GM12891 (cell line): Measurements from ENCODE around the gene CFAP53.

ENCODE experiments used
- POLR2A ChIP-seq: IDR thresholded peaks from 2 replicates; pipeline ENCODE4 v1.6.1; 2011; ENCODE audit warnings: low read depth, low read length, control low read depth
- POLR2AphosphoS5 ChIP-seq: IDR thresholded peaks from 2 replicates; pipeline ENCODE4 v1.6.1; 2011; ENCODE audit warnings: low read depth, low read length, control low read depth
- POU2F2 ChIP-seq: IDR thresholded peaks from 2 replicates; pipeline ENCODE4 v1.6.1; 2011; ENCODE audit warnings: low read depth, mild to moderate bottlenecking, control low read depth, low read length, moderate library complexity
- SPI1 ChIP-seq: IDR thresholded peaks from 2 replicates; pipeline ENCODE4 v1.6.1; 2011; ENCODE audit warnings: low read depth, low read length, control low read depth
- TAF1 ChIP-seq: IDR thresholded peaks from 2 replicates; pipeline ENCODE4 v1.6.1; 2011; ENCODE audit warnings: low read depth, low read length, control low read depth

DNA sequence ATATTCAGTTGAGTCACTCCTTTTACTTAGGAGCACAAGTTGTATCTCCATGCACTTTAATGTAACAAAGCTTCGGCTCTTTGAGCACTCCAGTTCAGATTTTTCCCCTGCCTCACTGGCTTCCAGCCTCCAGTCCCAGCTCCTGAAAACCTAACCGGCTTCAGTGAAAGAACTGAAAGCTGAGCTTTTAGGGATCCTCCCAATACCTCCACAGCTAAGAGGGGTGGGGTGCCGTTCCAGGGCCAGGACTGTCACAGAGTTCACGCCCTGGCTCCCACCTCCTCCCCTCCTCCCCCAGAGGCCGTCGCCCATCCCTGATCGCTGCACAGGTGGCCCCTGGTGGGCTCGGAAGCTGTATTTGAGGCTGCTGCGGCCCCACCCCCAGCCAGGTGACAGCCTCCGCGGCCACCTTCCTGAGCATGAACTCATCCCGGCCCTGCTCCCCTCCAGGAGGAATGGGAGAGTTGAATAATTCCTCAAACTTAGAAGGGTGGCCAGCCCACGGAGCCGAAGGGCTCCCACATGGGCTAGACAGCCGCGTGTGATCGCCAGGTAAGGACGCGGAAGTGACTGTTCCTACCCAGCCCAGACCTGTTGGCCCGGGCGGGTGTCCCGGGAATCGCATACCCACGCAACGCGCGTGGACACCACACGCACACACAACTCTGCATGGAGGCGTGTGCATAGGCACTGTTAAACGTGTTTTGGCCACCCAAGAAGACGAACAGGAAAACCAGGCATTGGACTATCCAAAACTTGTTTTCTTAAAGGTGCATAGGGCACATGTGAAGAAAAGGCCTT, 73.1 kb downstream of the CFAP53 start:
- TF ChIP-seq POLR2A (no peak), POLR2AphosphoS5 (no peak), TAF1 (no peak), POU2F2 (no peak), SPI1 (no peak)
